MM.1S (cell line): Measurements from ENCODE around the gene NFATC3.

Source experiments
- DNase-seq: peaks from one replicate; pipeline ENCODE4 v3.0.0-alpha.2; 2015
- H2AFZ ChIP-seq: fragments of 300-600 bp; sonication (generic); 2 replicates; pipeline ENCODE4 v1.6.0; 2016; ENCODE audit warnings: antibody characterized with exemption, low read length
- H3F3A ChIP-seq: fragments of 300-600 bp; sonication (generic); 2 replicates; pipeline ENCODE4 v1.6.1; 2016; ENCODE audit warnings: mild to moderate bottlenecking, antibody characterized with exemption, low read length, moderate library complexity, mixed read lengths; ENCODE audit not compliant: insufficient read depth
- H3K27ac ChIP-seq: fragments of 300-600 bp; sonication (generic); 2 replicates; pipeline ENCODE4 v1.5.1; 2016; ENCODE audit warnings: mild to moderate bottlenecking, low read length
- H3K27me3 ChIP-seq: fragments of 300-600 bp; sonication (generic); replicated peaks from 2 replicates; pipeline ENCODE4 v1.6.0; 2016; ENCODE audit warnings: low read length; ENCODE audit not compliant: insufficient read depth
- H3K36me3 ChIP-seq: fragments of 300-600 bp; sonication (generic); replicated peaks from 2 replicates; pipeline ENCODE4 v1.6.1; 2016; ENCODE audit warnings: mild to moderate bottlenecking, low read length, mixed read lengths; ENCODE audit not compliant: insufficient read depth
- H3K4me1 ChIP-seq: fragments of 300-600 bp; sonication (generic); 2 replicates; pipeline ENCODE4 v1.6.1; 2016; ENCODE audit warnings: low read length, mixed read lengths
- H3K4me2 ChIP-seq: fragments of 300-600 bp; sonication (generic); 2 replicates; pipeline ENCODE4 v1.6.0; 2016; ENCODE audit warnings: low read depth, low read length
- H3K4me3 ChIP-seq: fragments of 300-600 bp; sonication (generic); 2 replicates; pipeline ENCODE4 v1.5.1; 2016; ENCODE audit warnings: low read length, mixed read lengths
- H3K79me2 ChIP-seq: fragments of 300-600 bp; sonication (generic); 2 replicates; pipeline ENCODE4 v1.6.1; 2016; ENCODE audit warnings: mixed run types, low read length, mixed read lengths
- H3K9ac ChIP-seq: fragments of 300-600 bp; sonication (generic); 2 replicates; pipeline ENCODE4 v1.6.1; 2016; ENCODE audit warnings: low read length, mixed read lengths
- H3K9me2 ChIP-seq: fragments of 300-600 bp; sonication (generic); replicated peaks from 2 replicates; pipeline ENCODE4 v1.6.1; 2016; ENCODE audit warnings: mild to moderate bottlenecking, low read length, mixed read lengths; ENCODE audit not compliant: insufficient read depth
- H3K9me3 ChIP-seq: fragments of 300-600 bp; sonication (generic); replicated peaks from 2 replicates; pipeline ENCODE4 v1.6.1; 2016; ENCODE audit warnings: mild to moderate bottlenecking, low read length, mixed read lengths; ENCODE audit not compliant: insufficient read depth
- H4K20me1 ChIP-seq: fragments of 300-600 bp; sonication (generic); 2 replicates; pipeline ENCODE4 v1.6.1; 2016; ENCODE audit warnings: mild to moderate bottlenecking, low read length, moderate library complexity, mixed read lengths; ENCODE audit not compliant: insufficient read depth
- CTCF ChIP-seq: fragments of 300-600 bp; sonication (generic); IDR thresholded peaks from 2 replicates; pipeline ENCODE4 v1.5.1; 2016; ENCODE audit warnings: antibody characterized with exemption, low read length, mixed read lengths
- EZH2 ChIP-seq: fragments of 300-600 bp; sonication (generic); optimal IDR thresholded peaks from 2 replicates; pipeline ENCODE3; 2017; ENCODE audit warnings: low read depth, mild to moderate bottlenecking, antibody characterized with exemption, low read length, mixed read lengths
- EZH2phosphoT487 ChIP-seq: fragments of 300-600 bp; sonication (generic); IDR thresholded peaks from 2 replicates; pipeline ENCODE4 v1.6.1; 2018; ENCODE audit warnings: antibody characterized with exemption, low read length

NFATC3 gene

GRCh38 chr16:68069511-68070248 lies 15.5 kb upstream of the NFATC3 start:
- Histone ChIP-seq H3K9me2 (no peaks in the 10 kb centered on the region), H4K20me1 (no peaks in the 10 kb centered on the region), H3K27me3 (no peaks in the 10 kb centered on the region), H3F3A (no peaks in the 10 kb centered on the region), H3K36me3 (no peaks in the 10 kb centered on the region), H2AFZ (no peak overlapping the region), H3K4me2 (no peak overlapping the region), H3K9me3 (no peaks in the 10 kb centered on the region), H3K27ac (no peak overlapping the region), H3K79me2 (no peaks in the 10 kb centered on the region), H3K9ac (no peak overlapping the region), H3K4me1 (0 out of 2 replicates have a peak, but pooled peaks cover 3% of the 10 kb centered on the region), H3K4me3 (no peak overlapping the region)
- no peak for DNase-seq
- TF ChIP-seq CTCF: no peak
- TF ChIP-seq EZH2: no peak
- no peak for TF ChIP-seq EZH2phosphoT487

DNA sequence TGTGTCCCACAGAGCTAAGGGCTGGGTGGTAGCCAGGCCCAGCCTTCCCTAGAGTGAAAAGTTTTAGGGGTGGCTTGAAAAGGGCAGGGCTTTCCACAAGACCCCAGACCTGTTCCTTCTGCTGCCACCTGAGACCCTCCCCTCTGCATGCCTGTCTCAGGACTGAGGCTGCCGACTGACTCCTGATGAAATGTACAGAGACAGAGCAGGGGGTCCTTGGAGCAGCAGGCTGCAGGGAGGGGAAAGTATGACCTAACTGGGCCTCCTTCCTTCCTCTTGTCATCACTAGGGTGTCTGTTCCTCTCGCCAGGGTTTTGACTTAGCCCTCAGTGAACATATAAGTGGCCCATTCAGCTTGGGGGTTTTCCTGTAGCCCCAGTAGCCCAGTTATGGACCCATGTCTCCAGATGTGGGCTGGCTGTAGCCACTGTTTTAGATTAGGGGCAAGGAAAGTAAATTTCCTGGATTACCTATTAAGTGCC lies 14.9 kb upstream of the NFATC3 start:
- no peak overlapping the region for H3K4me2 ChIP-seq
- H3F3A ChIP-seq: no peaks in the 10 kb centered on the region
- H4K20me1 ChIP-seq: no peaks in the 10 kb centered on the region

DNA sequence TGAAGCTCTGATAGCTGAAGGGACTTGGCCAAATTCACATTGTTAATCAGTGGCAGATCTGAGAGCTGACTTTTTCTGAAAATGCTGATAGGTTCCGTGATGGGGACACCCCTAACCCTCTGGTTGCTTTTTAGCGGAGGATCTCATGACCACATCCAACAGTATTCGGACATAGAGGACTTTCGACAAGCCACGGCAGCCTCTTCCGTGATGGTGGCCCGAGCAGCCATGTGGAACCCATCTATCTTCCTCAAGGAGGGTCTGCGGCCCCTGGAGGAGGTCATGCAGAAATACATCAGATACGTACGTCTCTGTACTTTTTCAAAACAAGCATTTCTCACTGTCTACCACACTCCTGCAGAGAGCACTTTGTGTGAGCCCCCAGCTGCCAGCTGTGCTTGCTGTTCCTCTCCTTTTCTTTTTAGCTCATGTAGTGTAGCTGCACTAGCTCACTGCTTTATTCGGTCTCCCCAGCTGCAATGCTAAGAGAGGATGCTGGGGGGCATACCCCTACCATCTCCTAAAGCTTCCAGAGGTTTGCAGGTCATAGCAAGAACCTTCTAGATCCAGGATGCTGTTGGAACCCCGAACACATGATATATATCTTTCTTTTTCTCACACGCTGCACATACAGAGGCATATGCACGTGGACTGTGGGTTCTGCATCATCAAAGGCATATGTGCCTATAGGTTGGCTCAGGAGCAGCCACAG lies 14.2 kb upstream of the NFATC3 start:
- TF ChIP-seq CTCF (no peak), EZH2 (no peak), EZH2phosphoT487 (no peak)
- DNase-seq: no peak
- no peak overlapping the region for H3K4me2 ChIP-seq
- no peaks in the 10 kb centered on the region for H3K27me3 ChIP-seq
- no peaks in the 10 kb centered on the region for H3F3A ChIP-seq
- H3K27ac ChIP-seq: no peak overlapping the region
- no peak overlapping the region for H3K4me3 ChIP-seq
- H4K20me1 ChIP-seq: no peaks in the 10 kb centered on the region
- no peaks in the 10 kb centered on the region for H3K9me3 ChIP-seq
- H3K36me3 ChIP-seq: no peaks in the 10 kb centered on the region
- no peak overlapping the region for H2AFZ ChIP-seq
- H3K79me2 ChIP-seq: no peaks in the 10 kb centered on the region
- H3K4me1 ChIP-seq: 0 out of 2 replicates have a peak, but pooled peaks cover 3% of the 10 kb centered on the region
- no peak overlapping the region for H3K9ac ChIP-seq
- no peaks in the 10 kb centered on the region for H3K9me2 ChIP-seq

More for the DNA sequence above, 14.9 kb upstream of the NFATC3 start:
- H3K4me3 ChIP-seq: no peak overlapping the region
- H3K4me1 ChIP-seq: 0 out of 2 replicates have a peak, but pooled peaks cover 3% of the 10 kb centered on the region
- TF ChIP-seq EZH2 (no peak), EZH2phosphoT487 (no peak), CTCF (no peak)
- no peaks in the 10 kb centered on the region for H3K9me3 ChIP-seq
- H3K27ac ChIP-seq: no peak overlapping the region
- no peaks in the 10 kb centered on the region for H3K27me3 ChIP-seq
- no peaks in the 10 kb centered on the region for H3K36me3 ChIP-seq
- no peaks in the 10 kb centered on the region for H3K79me2 ChIP-seq
- H3K9ac ChIP-seq: no peak overlapping the region
- DNase-seq: no peak
- H2AFZ ChIP-seq: no peak overlapping the region
- H3K9me2 ChIP-seq: no peaks in the 10 kb centered on the region
